Endothelial cell of umbilical vein (primary cell): ENCODE results near the gene MEOX1. TPM values are rescaled to one million over a fixed set of nuclear protein-coding genes. Genes with fewer than 3 reads are reported as not detected.

Source experiments
- BruUV-seq: library from RNA; stranded (reverse); fragments of 400-500 nt; replicated peaks from 2 replicates; lab custom pipeline; 2021; lab: Mats Ljungman, UMichigan
- CTCF ChIA-PET: fragments of 300-600, 350-600 bp; sonication (Branson Sonifier 250); formaldehyde crosslinking; loops from one replicate; lab custom pipeline; 2021; ENCODE audit warnings: antibody characterized with exemption, inconsistent platforms; lab: Charles Lee
- POLR2A ChIA-PET: fragments of 300-600, 350-600 bp; sonication (Branson Sonifier 250); formaldehyde crosslinking; loops from one replicate; lab custom pipeline; 2021; ENCODE audit warnings: antibody characterized with exemption, inconsistent platforms; lab: Charles Lee
- DNase-seq: peaks from one replicate; pipeline ENCODE4 v3.0.0-alpha.2; 2011; ENCODE audit warnings: low read depth, low spot score
- FAIRE-seq: peaks from 2 replicates; lab custom pipeline; 2011; peaks lifted over from hg19 to GRCh38; lab: Jason Lieb, UNC
- H2AFZ ChIP-seq: 2 replicates; pipeline ENCODE4 v1.6.0; 2012; ENCODE audit warnings: low read depth, low read length, control low read depth, inconsistent platforms
- H3K27ac ChIP-seq: 2 replicates; pipeline ENCODE4 v1.5.1; 2011; ENCODE audit warnings: low read depth, mild to moderate bottlenecking, control low read depth, low read length, moderate library complexity; ENCODE audit not compliant: insufficient read depth
- H3K27me3 ChIP-seq, 2 experiments: 2 replicates each; pipeline versions ENCODE4 v1.6.0 to v1.6.1; 2011; ENCODE audit warnings: low read length in 2 of 2, mixed read lengths in 1 of 2; ENCODE audit not compliant: control insufficient read depth in 2 of 2, insufficient read depth in 2 of 2
- H3K36me3 ChIP-seq, 2 experiments: 2 replicates in 1 of 2; 3 replicates in 1 of 2; pipeline ENCODE4 v1.5.1; 2011; ENCODE audit warnings: low read length in 2 of 2, mild to moderate bottlenecking in 1 of 2, moderate library complexity in 1 of 2; ENCODE audit not compliant: control insufficient read depth in 2 of 2, insufficient read depth in 2 of 2; ENCODE audit errors: extremely low read depth in 1 of 2
- H3K4me1 ChIP-seq: 3 replicates; pipeline ENCODE4 v1.5.1; 2011; ENCODE audit warnings: mild to moderate bottlenecking, low read length; ENCODE audit not compliant: control insufficient read depth, insufficient read depth; ENCODE audit errors: extremely low read depth
- H3K4me2 ChIP-seq: 2 replicates; pipeline ENCODE4 v1.6.1; 2011; ENCODE audit warnings: low read length, control low read depth, mixed read lengths; ENCODE audit not compliant: insufficient read depth
- H3K4me3 ChIP-seq, 3 experiments: fragments of 200-600 bp in 1 of 3; sonication (generic), shearing (Covaris generic) in 1 of 3; replicated peaks in 1 of 3; 2 replicates each; pipeline ENCODE4 v1.5.1; 2011 to 2016; ENCODE audit warnings: control low read depth in 3 of 3, low read length in 3 of 3, mild to moderate bottlenecking in 2 of 3, inconsistent platforms in 1 of 3, low read depth in 1 of 3, moderate library complexity in 1 of 3; ENCODE audit not compliant: insufficient read depth in 1 of 3
- H3K79me2 ChIP-seq: 2 replicates; pipeline ENCODE4 v1.6.0; 2012; ENCODE audit warnings: low read length, inconsistent platforms; ENCODE audit not compliant: control insufficient read depth, insufficient read depth
- H3K9ac ChIP-seq: replicated peaks from 2 replicates; pipeline ENCODE3; 2011; ENCODE audit warnings: low read length, control low read depth; ENCODE audit not compliant: insufficient read depth; ENCODE audit errors: extremely low read depth
- H3K9me1 ChIP-seq: replicated peaks from 3 replicates; pipeline ENCODE4 v1.6.0; 2011; ENCODE audit warnings: mild to moderate bottlenecking, low read length; ENCODE audit not compliant: control insufficient read depth, insufficient read depth; ENCODE audit errors: extremely low read depth
- H3K9me3 ChIP-seq: replicated peaks from 2 replicates; pipeline ENCODE4 v1.5.1; 2012; ENCODE audit warnings: low read length, inconsistent platforms; ENCODE audit not compliant: control insufficient read depth, insufficient read depth
- H4K20me1 ChIP-seq: replicated peaks from 2 replicates; pipeline ENCODE3; 2011; ENCODE audit warnings: mild to moderate bottlenecking, low read length; ENCODE audit not compliant: control insufficient read depth, insufficient read depth; ENCODE audit errors: extremely low read depth
- CTCF ChIP-seq, 2 donors: IDR thresholded peaks; 1 replicate in 1 of 2; 2 replicates in 1 of 2; pipeline ENCODE4 v1.5.1; 2011; ENCODE audit warnings: low read length in 2 of 2, mild to moderate bottlenecking in 2 of 2, moderate library complexity in 2 of 2, control low read depth in 1 of 2, inconsistent platforms in 1 of 2, low read depth in 1 of 2; ENCODE audit not compliant: insufficient read depth in 1 of 2; ENCODE audit errors: extremely low read depth in 1 of 2
- EZH2 ChIP-seq: IDR thresholded peaks from 2 replicates; pipeline ENCODE4 v1.6.1; 2012; ENCODE audit warnings: borderline replicate concordance, low read depth, mild to moderate bottlenecking, moderate library complexity, low read length, inconsistent platforms; ENCODE audit not compliant: severe bottlenecking
- FOS ChIP-seq: IDR thresholded peaks from 2 replicates; pipeline ENCODE4 v1.6.1; 2011; ENCODE audit warnings: mild to moderate bottlenecking, low read length, moderate library complexity, borderline replicate concordance; ENCODE audit not compliant: insufficient read depth
- GATA2 ChIP-seq: IDR thresholded peaks from 2 replicates; pipeline ENCODE4 v1.7.0; 2011; ENCODE audit warnings: low read depth, mild to moderate bottlenecking, moderate library complexity, mixed read lengths, low read length; ENCODE audit not compliant: insufficient read length, insufficient read depth
- JUN ChIP-seq: IDR thresholded peaks from 2 replicates; pipeline ENCODE4 v1.6.1; 2011; ENCODE audit warnings: borderline replicate concordance, low read depth; ENCODE audit not compliant: insufficient read length, insufficient read depth
- MAX ChIP-seq: IDR thresholded peaks from 2 replicates; pipeline ENCODE4 v1.6.1; 2011; ENCODE audit not compliant: insufficient read depth, insufficient read length
- MYC ChIP-seq: IDR thresholded peaks from one replicate; pipeline ENCODE4 v1.6.1; 2011; ENCODE audit warnings: mild to moderate bottlenecking, low read depth, low read length
- POLR2A ChIP-seq: IDR thresholded peaks from 2 replicates; pipeline ENCODE4 v1.6.1; 2012; ENCODE audit warnings: low read depth, mild to moderate bottlenecking, control low read depth, low read length
- POLR2AphosphoS5 ChIP-seq: IDR thresholded peaks from 2 replicates; pipeline ENCODE4 v1.6.1; 2012; ENCODE audit warnings: low read depth, mild to moderate bottlenecking, control low read depth, low read length, moderate library complexity; ENCODE audit not compliant: insufficient read depth
- dilution Hi-C: fragments of 300-500 bp; cut with MboI; formaldehyde crosslinking; loops from one replicate; pipeline ENCODE4 v1.15.0; 2019; ENCODE audit warnings: low sequenced_read_pairs; ENCODE audit not compliant: extremely low pct_ligation_motif_present
- intact Hi-C: fragments of 100-400 bp; cut with micrococcal nuclease; formaldehyde crosslinking; loops from one replicate; pipeline ENCODE4 v1.10.0; 2022
- polyA plus RNA-seq, 4 experiments: library from polyadenylated mRNA; depleted of rRNA in 3 of 4; stranded (reverse) in 3 of 4; unstranded in 1 of 4; fragments of >200 nt; gene quantifications; 2 replicates each; pipeline versions ENCODE4 v1.2.1 to v1.2.3, GENCODE V29; 2011 to 2012; ENCODE audit warnings: missing spikeins in 1 of 4
- total RNA-seq: library from RNA; stranded (reverse); gene quantifications from 2 replicates; pipeline ENCODE4 v1.2.3, GENCODE V29; 2021

The MEOX1 gene
- total and polyA plus RNA-seq, 2 donors (not counting 3 experiments of a cell fraction or from before 2014, with no cell fraction given) = 0.06 TPM; not detected in 1

GRCh38 chr17:43709210-43709609 lies 47.5 kb upstream of the MEOX1 start:
- H3K27ac ChIP-seq = no peak overlapping the region
- ChIA-PET POLR2A (no interaction called here), CTCF (interaction anchor here (0.6 to 1.0 kb wide), 2 partner anchors 14 to 32 kb away, joined by 3 read pairs; no protein-coding TSS in a partner anchor)
- no peaks in the 10 kb centered on the region for H3K36me3 ChIP-seq
- H3K79me2 ChIP-seq = no peaks in the 10 kb centered on the region
- H3K27me3 ChIP-seq = no peaks in the 10 kb centered on the region
- H3K9ac ChIP-seq = no peak overlapping the region
- intact Hi-C loops (no loop called here), dilution Hi-C loops (no loop called here)
- H3K4me1 ChIP-seq = peaks cover 10% of the 10 kb centered on the region
- DNase-seq = no peak
- no peaks in the 10 kb centered on the region for H3K9me3 ChIP-seq
- no peak overlapping the region for H3K4me3 ChIP-seq
- FAIRE-seq = no peak
- no peaks in the 10 kb centered on the region for H3K9me1 ChIP-seq
- no TSS peak for BruUV-seq
- H2AFZ ChIP-seq = no peak overlapping the region
- TF ChIP-seq FOS = no peak
- TF ChIP-seq MYC = no peak
- H4K20me1 ChIP-seq = no peaks in the 10 kb centered on the region
- no peak overlapping the region for H3K4me2 ChIP-seq

DNA sequence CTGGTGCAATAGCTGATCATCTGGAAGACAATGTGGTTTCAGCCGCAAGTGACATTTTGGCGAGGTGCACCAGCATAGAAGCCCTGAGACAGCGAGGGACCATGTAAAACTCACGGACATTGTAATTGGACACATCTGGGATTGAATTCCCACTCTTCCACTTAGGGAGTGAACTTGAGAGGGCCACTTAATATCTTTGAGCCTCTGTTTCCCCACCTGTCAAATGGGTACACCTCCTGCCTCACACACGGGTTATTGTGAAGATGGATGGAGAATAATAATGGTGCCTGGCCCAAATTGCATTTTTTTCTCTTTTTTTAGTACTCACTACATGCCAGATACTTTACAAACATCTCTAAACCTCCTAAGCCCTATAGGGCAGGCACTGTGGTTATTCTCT lies 45.5 kb upstream of the MEOX1 start:
- FAIRE-seq (no peak), DNase-seq (no peak)
- POLR2A ChIA-PET = no interaction called here
- Histone ChIP-seq H3K9ac (no peak overlapping the region), H3K4me1 (no peaks in the 10 kb centered on the region), H3K36me3 (no peaks in the 10 kb centered on the region), H3K9me3 (no peaks in the 10 kb centered on the region), H3K79me2 (no peaks in the 10 kb centered on the region), H3K27ac (no peak overlapping the region), H3K9me1 (no peaks in the 10 kb centered on the region), H3K4me2 (no peak overlapping the region), H3K4me3 (no peak overlapping the region), H4K20me1 (no peaks in the 10 kb centered on the region), H3K27me3 (no peaks in the 10 kb centered on the region), H2AFZ (no peak overlapping the region)
- intact Hi-C loops (no loop called here), dilution Hi-C loops (no loop called here)
- CTCF ChIA-PET = interaction anchor here (1.2 to 1.8 kb wide), 2 partner anchors 15 to 16 kb away, joined by 4 read pairs; no protein-coding TSS in a partner anchor
- no TSS peak for BruUV-seq
- TF ChIP-seq GATA2 (no peak), POLR2A (no peak), MAX (no peak), POLR2AphosphoS5 (no peak), CTCF (IDR thresholded peaks at IDR 0.05; ENCODE audit: extremely low read depth in 1 of 2, insufficient read depth in 1 of 2, low read depth in 1 of 2, low read length in 2 of 2) (no peak), MYC (no peak), FOS (no peak), JUN (no peak), EZH2 (no peak)
